ENCODE data around the gene TMUB2. TPM values are rescaled to one million over a fixed set of nuclear protein-coding genes. Genes with fewer than 3 reads are reported as not detected.

The TMUB2 gene
- total and polyA plus RNA-seq, 2 of the 13 experiments (the other 11 are each of a cell fraction or from before 2014, with no cell fraction given) = 26.9 to 50.8 TPM

DNA sequence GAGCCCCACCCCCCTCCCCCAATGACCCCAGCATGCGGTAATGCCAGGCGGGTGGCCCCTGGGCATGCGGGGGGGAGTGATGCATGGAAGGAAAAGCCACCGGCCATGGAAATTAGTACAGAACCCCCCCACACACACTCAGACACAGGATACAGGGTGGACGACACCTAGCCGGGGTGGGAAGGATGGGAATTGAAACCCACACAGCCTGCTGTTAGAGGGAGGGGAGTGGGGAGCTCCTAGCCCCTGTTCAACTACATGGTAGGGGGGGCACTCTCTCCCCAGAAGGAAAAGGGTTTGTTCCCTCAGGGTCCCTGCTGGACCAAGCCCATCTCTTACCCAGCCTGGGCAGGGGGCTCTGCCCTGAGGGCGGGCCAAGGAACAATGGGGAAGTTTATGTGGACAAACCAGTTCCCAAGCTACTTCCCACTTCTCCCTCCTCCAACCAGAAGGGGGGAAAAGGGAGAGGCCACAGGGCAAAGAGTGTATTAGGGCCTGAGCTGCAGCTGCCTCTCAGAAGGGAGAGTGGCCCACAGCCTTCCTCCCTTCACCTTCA, 5.2 kb downstream of the TMUB2 start (continued):
- TF ChIP-seq IRX3 (CRISPR knock-in tag; IDR thresholded peaks at IDR 0.05; ENCODE audit: borderline replicate concordance, low read depth) = no peak
- 0 out of 2 replicates have a peak, but pooled peaks have one; percentile 47 for TF ChIP-seq ZNF12 (CRISPR knock-in tag; IDR thresholded peaks at IDR 0.05)
- TF ChIP-seq ZFP36L1 (CRISPR knock-in tag; IDR thresholded peaks at IDR 0.05) = no peak
- no peak for TF ChIP-seq ZNF691 (CRISPR knock-in tag; IDR thresholded peaks at IDR 0.05; ENCODE audit: borderline replicate concordance, low read depth)
- TF ChIP-seq ZKSCAN1 (IDR thresholded peaks at IDR 0.05; ENCODE audit: low read length) = no peak
- TF ChIP-seq SOX6 (IDR thresholded peaks at IDR 0.05) = no peak
- TF ChIP-seq SOX6 (CRISPR knock-in tag; IDR thresholded peaks at IDR 0.05) = no peak
- TF ChIP-seq ZBTB21 (CRISPR knock-in tag; IDR thresholded peaks at IDR 0.05) = no peak
- TF ChIP-seq ZNF318 (CRISPR knock-in tag; IDR thresholded peaks at IDR 0.05) = no peak
- no peak for TF ChIP-seq PHF5A (CRISPR knock-in tag; IDR thresholded peaks at IDR 0.05; ENCODE audit: low read depth, unreplicated experiment)
- TF ChIP-seq ZKSCAN8 (CRISPR knock-in tag; IDR thresholded peaks at IDR 0.05; ENCODE audit: borderline replicate concordance) = no peak
- TF ChIP-seq POGK (CRISPR knock-in tag; conservative IDR thresholded peaks at IDR 0.05) = no peak
- TF ChIP-seq SMAD3 (CRISPR knock-in tag; IDR thresholded peaks at IDR 0.05) = no peak
- TF ChIP-seq ZNF546 (CRISPR knock-in tag; conservative IDR thresholded peaks at IDR 0.05) = no peak
- TF ChIP-seq PCBP2 (optimal IDR thresholded peaks at IDR 0.05; ENCODE audit: low read depth, low read length, poor library complexity, severe bottlenecking) = no peak
- no peak for TF ChIP-seq RORA (CRISPR knock-in tag; IDR thresholded peaks at IDR 0.05)
- no peak for TF ChIP-seq ZNF3 (CRISPR knock-in tag; IDR thresholded peaks at IDR 0.05)
- no peak for TF ChIP-seq ZNF781 (CRISPR knock-in tag; IDR thresholded peaks at IDR 0.05; ENCODE audit: borderline replicate concordance, not compliant biosample characterization)
- no peak for TF ChIP-seq MTA3 (CRISPR knock-in tag; IDR thresholded peaks at IDR 0.05)
- no peak for TF ChIP-seq ELF3 (CRISPR knock-in tag; IDR thresholded peaks at IDR 0.05)
- TF ChIP-seq SRY (CRISPR knock-in tag; IDR thresholded peaks at IDR 0.05) = no peak
- TF ChIP-seq RBFOX2 (IDR thresholded peaks at IDR 0.05; ENCODE audit: low read depth, low read length) = 0 out of 2 replicates have a peak, but pooled peaks have one; percentile 8

All from HepG2 (cell line).